ENCODE data around the gene CDK5R1. TPM values are rescaled to one million over a fixed set of nuclear protein-coding genes. Genes with fewer than 3 reads are reported as not detected.

Gene CDK5R1
- total RNA-seq, 1 experiment from 2014 or later, result 4.0 TPM

GRCh38 chr17:32517982-32518381 lies 31.2 kb downstream of the CDK5R1 start:
- no TSS peak for BruUV-seq (replicated peaks)
- Mint-ChIP-seq H3K27ac (ENCODE audit: low read depth, unreplicated experiment) (no peak overlapping the region), H3K4me3 (ENCODE audit: unreplicated experiment) (no peak overlapping the region), H3K36me3 (ENCODE audit: insufficient read depth, unreplicated experiment) (no peaks in the 10 kb centered on the region), H3K27me3 (ENCODE audit: insufficient read depth, unreplicated experiment) (no peaks in the 10 kb centered on the region), H3K9me3 (ENCODE audit: unreplicated experiment) (no peaks in the 10 kb centered on the region), H3K4me1 (ENCODE audit: insufficient read depth, unreplicated experiment) (peaks cover 6% of the 10 kb centered on the region)
- no peak for DNase-seq (ENCODE audit: unreplicated experiment)
- POLR2A ChIA-PET, result interaction anchor here (0.7 kb wide), 1 partner anchor 9 kb away, joined by 3 read pairs; no protein-coding TSS in a partner anchor
- CTCF ChIA-PET, result interaction anchor here (0.7 kb wide), 1 partner anchor 10 kb away, joined by 3 read pairs; no protein-coding TSS in a partner anchor
- TF ChIP-seq CTCF (IDR thresholded peaks at IDR 0.05; ENCODE audit: unreplicated experiment), result no peak
- intact Hi-C loops (cut with micrococcal nuclease), result no loop called here

GRCh38 chr17:32518646-32519227 lies 31.9 kb downstream of the CDK5R1 start:
- ChIA-PET POLR2A (interaction anchor here (0.7 kb wide), 1 partner anchor 10 kb away, joined by 3 read pairs; no protein-coding TSS in a partner anchor), CTCF (interaction anchor here (0.7 kb wide), 1 partner anchor 9 kb away, joined by 3 read pairs; no protein-coding TSS in a partner anchor)
- Mint-ChIP-seq H3K4me3 (ENCODE audit: unreplicated experiment) (peak overlapping the region; percentile 61), H3K4me1 (ENCODE audit: insufficient read depth, unreplicated experiment) (peaks cover 6% of the 10 kb centered on the region), H3K36me3 (ENCODE audit: insufficient read depth, unreplicated experiment) (no peaks in the 10 kb centered on the region), H3K9me3 (ENCODE audit: unreplicated experiment) (no peaks in the 10 kb centered on the region), H3K27me3 (ENCODE audit: insufficient read depth, unreplicated experiment) (no peaks in the 10 kb centered on the region), H3K27ac (ENCODE audit: low read depth, unreplicated experiment) (no peak overlapping the region)
- no peak for DNase-seq (ENCODE audit: unreplicated experiment)
- intact Hi-C loops (cut with micrococcal nuclease), result no loop called here
- TF ChIP-seq CTCF (IDR thresholded peaks at IDR 0.05; ENCODE audit: unreplicated experiment), result no peak
- no TSS peak for BruUV-seq (replicated peaks)

GRCh38 chr17:32519228-32520103 lies 32.7 kb downstream of the CDK5R1 start:
- Mint-ChIP-seq H3K4me3 (ENCODE audit: unreplicated experiment) (peak overlapping the region; percentile 61), H3K9me3 (ENCODE audit: unreplicated experiment) (no peaks in the 10 kb centered on the region), H3K27me3 (ENCODE audit: insufficient read depth, unreplicated experiment) (no peaks in the 10 kb centered on the region), H3K4me1 (ENCODE audit: insufficient read depth, unreplicated experiment) (peaks cover 6% of the 10 kb centered on the region), H3K36me3 (ENCODE audit: insufficient read depth, unreplicated experiment) (no peaks in the 10 kb centered on the region), H3K27ac (ENCODE audit: low read depth, unreplicated experiment) (no peak overlapping the region)
- peak; percentile 42 for DNase-seq (ENCODE audit: unreplicated experiment)
- no peak for TF ChIP-seq CTCF (IDR thresholded peaks at IDR 0.05; ENCODE audit: unreplicated experiment)
- ChIA-PET POLR2A (interaction anchor here (0.6 kb wide), 2 partner anchors 32 to 357 kb away, joined by 3 read pairs; no protein-coding TSS in a partner anchor), CTCF (interaction anchor here (0.6 kb wide), 2 partner anchors 56 to 245 kb away, joined by 4 read pairs; no protein-coding TSS in a partner anchor)
- intact Hi-C loops (cut with micrococcal nuclease), result no loop called here
- no TSS peak for BruUV-seq (replicated peaks)

- no peak for TF ChIP-seq CTCF (IDR thresholded peaks at IDR 0.05; ENCODE audit: unreplicated experiment)
- DNase-seq (ENCODE audit: unreplicated experiment), result no peak
Measured at GRCh38 chr17:32520104-32520701, 33.4 kb downstream of the CDK5R1 start.

More at GRCh38 chr17:32520104-32520701, 33.4 kb downstream of the CDK5R1 start:
- peak overlapping the region; percentile 61 for H3K4me3 Mint-ChIP-seq (ENCODE audit: unreplicated experiment)
- H3K9me3 Mint-ChIP-seq (ENCODE audit: unreplicated experiment), result no peaks in the 10 kb centered on the region
- BruUV-seq (replicated peaks), result no TSS peak
- intact Hi-C loops (cut with micrococcal nuclease), result no loop called here
- no peak overlapping the region for H3K27ac Mint-ChIP-seq (ENCODE audit: low read depth, unreplicated experiment)
- peaks cover 6% of the 10 kb centered on the region for H3K4me1 Mint-ChIP-seq (ENCODE audit: insufficient read depth, unreplicated experiment)
- ChIA-PET POLR2A (interaction anchor here (1.4 kb wide), 1 partner anchor 108 kb away, joined by 4 read pairs; no protein-coding TSS in a partner anchor), CTCF (no interaction called here)
- H3K36me3 Mint-ChIP-seq (ENCODE audit: insufficient read depth, unreplicated experiment), result no peaks in the 10 kb centered on the region
- H3K27me3 Mint-ChIP-seq (ENCODE audit: insufficient read depth, unreplicated experiment), result no peaks in the 10 kb centered on the region
